SK-N-SH (cell line): Measurements from ENCODE around the gene FCMR. TPM values are rescaled to one million over a fixed set of nuclear protein-coding genes. Genes with fewer than 3 reads are reported as not detected.

ENCODE experiments used
- CTCF ChIA-PET: fragments of 300-600, 350-600 bp; formaldehyde crosslinking; extraction: SDS; loops from one replicate; lab custom pipeline; 2021; lab: Yijun Ruan, JAX
- POLR2A ChIA-PET: fragments of 350-600 bp; sonication (Branson Sonifier 250); formaldehyde crosslinking; extraction: SDS; loops from one replicate; lab custom pipeline; 2020; ENCODE audit warnings: antibody characterized with exemption, inconsistent platforms; lab: Yijun Ruan, JAX
- DNase-seq: peaks from one replicate; pipeline ENCODE4 v3.0.0; 2012
- H2AFZ ChIP-seq: fragments of 200-600 bp; sonication (generic); 2 replicates; pipeline ENCODE4 v1.8.1; 2016; ENCODE audit warnings: antibody characterized with exemption, mild to moderate bottlenecking, low read depth
- H3F3A ChIP-seq: fragments of 200-600 bp; sonication (generic); replicated peaks from 2 replicates; pipeline ENCODE3; 2016; ENCODE audit warnings: antibody characterized with exemption, mild to moderate bottlenecking; ENCODE audit not compliant: insufficient read depth
- H3K27ac ChIP-seq, 2 experiments: fragments of 200-500 bp in 1 of 2; fragments of 200-600 bp in 1 of 2; sonication (Bioruptor generic) in 1 of 2; sonication (generic), shearing (Covaris generic) in 1 of 2; 2 replicates each; pipeline versions ENCODE4 v1.5.1 to v1.6.1; 2014 to 2016; ENCODE audit warnings: low read depth in 2 of 2, inconsistent platforms in 1 of 2, low read length in 1 of 2, mild to moderate bottlenecking in 1 of 2, mixed read lengths in 1 of 2
- H3K27me3 ChIP-seq: fragments of 200-600 bp; sonication (generic), shearing (Covaris generic); 2 replicates; pipeline ENCODE4 v1.6.1; 2016; ENCODE audit warnings: mixed run types; ENCODE audit not compliant: insufficient read depth
- H3K36me3 ChIP-seq, 2 experiments: fragments of 200-500 bp in 1 of 2; fragments of 200-600 bp in 1 of 2; sonication (Bioruptor generic) in 1 of 2; sonication (generic) in 1 of 2; replicated peaks in 1 of 2; 2 replicates each; pipeline versions ENCODE3 to v1.5.1; 2014 to 2016; ENCODE audit warnings: low read length in 1 of 2, mild to moderate bottlenecking in 1 of 2; ENCODE audit not compliant: insufficient read depth in 2 of 2, control insufficient read depth in 1 of 2
- H3K4me1 ChIP-seq, 2 experiments: fragments of 200-500 bp in 1 of 2; fragments of 200-600 bp in 1 of 2; sonication (Bioruptor generic) in 1 of 2; sonication (generic), shearing (Covaris generic) in 1 of 2; 2 replicates each; pipeline versions ENCODE4 v1.5.1 to v1.6.1; 2014 to 2016; ENCODE audit warnings: low read depth in 1 of 2, low read length in 1 of 2, mixed run types in 1 of 2; ENCODE audit not compliant: insufficient read depth in 2 of 2, control insufficient read depth in 1 of 2
- H3K4me2 ChIP-seq: fragments of 200-600 bp; sonication (generic), shearing (Covaris generic); 2 replicates; pipeline ENCODE4 v1.6.1; 2017; ENCODE audit warnings: mixed run types
- H3K4me3 ChIP-seq, 2 experiments: fragments of 200-500 bp in 1 of 2; fragments of 200-600 bp in 1 of 2; sonication (Bioruptor generic) in 1 of 2; sonication (generic), shearing (Covaris generic) in 1 of 2; 2 replicates each; pipeline versions ENCODE4 v1.5.1 to v1.8.1; 2014 to 2016; ENCODE audit warnings: low read depth in 2 of 2, inconsistent platforms in 1 of 2, low read length in 1 of 2, mild to moderate bottlenecking in 1 of 2, mixed read lengths in 1 of 2, moderate library complexity in 1 of 2
- H3K79me2 ChIP-seq: fragments of 200-600 bp; sonication (generic); 2 replicates; pipeline ENCODE4 v1.8.1; 2017; ENCODE audit warnings: mild to moderate bottlenecking; ENCODE audit not compliant: insufficient read depth
- H3K9ac ChIP-seq: fragments of 200-600 bp; sonication (generic); 2 replicates; pipeline ENCODE4 v1.6.1; 2017; ENCODE audit warnings: mixed run types
- H3K9me2 ChIP-seq: fragments of 200-600 bp; sonication (generic); 2 replicates; pipeline ENCODE4 v1.6.1; 2017; ENCODE audit warnings: mixed run types
- H3K9me3 ChIP-seq: fragments of 200-600 bp; sonication (generic); 2 replicates; pipeline ENCODE4 v1.6.1; 2017; ENCODE audit warnings: mixed run types, mild to moderate bottlenecking, moderate library complexity
- H4K20me1 ChIP-seq: fragments of 200-600 bp; sonication (generic); 2 replicates; pipeline ENCODE4 v1.6.1; 2017; ENCODE audit warnings: mild to moderate bottlenecking, mixed run types; ENCODE audit not compliant: insufficient read depth
- CHD2 ChIP-seq: fragments of 150-350 bp; IDR thresholded peaks from 2 replicates; pipeline ENCODE4 v1.6.1; 2018; ENCODE audit warnings: low read length; ENCODE audit not compliant: partially characterized antibody
- CTCF ChIP-seq: fragments of 200-600 bp; sonication (generic); IDR thresholded peaks from 2 replicates; pipeline ENCODE4 v1.6.1; 2017; ENCODE audit warnings: antibody characterized with exemption, mild to moderate bottlenecking, moderate library complexity
- NFIC ChIP-seq: IDR thresholded peaks from 2 replicates; pipeline ENCODE4 v1.4.0; 2012; ENCODE audit warnings: borderline replicate concordance
- RAD21 ChIP-seq: IDR thresholded peaks from 2 replicates; pipeline ENCODE4 v1.6.1; 2012; ENCODE audit warnings: mild to moderate bottlenecking, low read length
- ZBTB33 ChIP-seq: IDR thresholded peaks from 2 replicates; pipeline ENCODE4 v1.4.0; 2012; ENCODE audit warnings: low read depth, borderline replicate concordance
- WGBS: methylation state at CpG from one replicate; pipeline ENCODE4 v1.1.6; 2017; ENCODE audit warnings: low lambda C conversion rate; 5-methylcytosine and 5-hydroxymethylcytosine counted together
- polyA plus RNA-seq, 3 experiments: library from polyadenylated mRNA; depleted of rRNA; stranded (reverse); fragments of >200 nt; gene quantifications; 2 replicates each; pipeline ENCODE4 v1.2.3, GENCODE V29; 2012

FCMR gene
- polyA plus RNA-seq, 1 of the 3 experiments (the other 2 are of a cell fraction): 0.15 TPM

- no peak for TF ChIP-seq ZBTB33
- no peak for TF ChIP-seq CHD2
- no peak for TF ChIP-seq CTCF
- no peak for TF ChIP-seq NFIC
- TF ChIP-seq, all 33 proteins: peak for 0
These were observed 13.7 kb downstream of the FCMR start (continued) for GRCh38 chr1:206908038-206908437.

GRCh38 chr1:206907304-206907991 lies 14.3 kb downstream of the FCMR start:
- 84% methylated on average over 14 of the region's 23 CpGs for WGBS
- H3K36me3 ChIP-seq: no peaks in the 10 kb centered on the region
- no peaks in the 10 kb centered on the region for H3K9me3 ChIP-seq
- peak; percentile 41 for DNase-seq
- POLR2A ChIA-PET: no interaction called here
- peaks cover 6% of the 10 kb centered on the region; the same call in 1 of the 2 replicates for H3K27me3 ChIP-seq
- H3K4me2 ChIP-seq: no peak overlapping the region
- no peak overlapping the region for H3K9ac ChIP-seq
- H2AFZ ChIP-seq: no peak overlapping the region
- no peak overlapping the region for H3K27ac ChIP-seq
- H4K20me1 ChIP-seq: no peaks in the 10 kb centered on the region
- H3K4me1 ChIP-seq: peaks cover 0 to 10% of the 10 kb centered on the region in 2 experiments; a peak in 1 of 4 replicates
- TF ChIP-seq RAD21: no peak
- TF ChIP-seq CTCF: peak; percentile 29; the same call in 1 of the 2 replicates
- H3K79me2 ChIP-seq: no peaks in the 10 kb centered on the region
- H3K9me2 ChIP-seq: no peaks in the 10 kb centered on the region
- no peaks in the 10 kb centered on the region for H3F3A ChIP-seq
- H3K4me3 ChIP-seq: no peak overlapping the region; a peak in 1 of 4 replicates
- CTCF ChIA-PET: interaction anchor here (0.6 to 7.8 kb wide), 6 partner anchors 8 to 592 kb away, joined by 3 to 83 read pairs (median 8); no protein-coding TSS in a partner anchor
